NCI-H69 (cell line): ENCODE data around the gene STX1B.
"Not testable (repeated sequence)": the region's sequence is repeated elsewhere in the genome, so short reads cannot be mapped to it uniquely, and the experiment has no call there.

Source experiments
- DNase-seq: peaks from one replicate; lab custom pipeline; 2025; lab: John Stamatoyannopoulos, UW

Gene STX1B

GRCh38 chr16:30951750-30952149 lies 58.7 kb downstream of the STX1B start:
- DNase-seq: no peak

- DNase-seq: no peak
Observed at GRCh38 chr16:30951193-30951592, 59.2 kb downstream of the STX1B start.

GRCh38 chr16:30950516-30951065 lies 59.8 kb downstream of the STX1B start:
- no peak for DNase-seq

GRCh38 chr16:30949650-30950515 lies 60.6 kb downstream of the STX1B start:
- peak; percentile 53 for DNase-seq

- peak; percentile 72 for DNase-seq
Observed at GRCh38 chr16:30948667-30949649, 61.5 kb downstream of the STX1B start, which contains the start of gene ORAI3. TSS of gene ORAI3 (plus strand) at chr16:30949068. CDS start at chr16:30949290, 222 bp downstream.

- DNase-seq: peak; percentile 74
Observed at GRCh38 chr16:30947859-30948666, 62.4 kb downstream of the STX1B start.

- no peak for DNase-seq
Observed at GRCh38 chr16:30947541-30947858, 62.9 kb downstream of the STX1B start.

- DNase-seq: no peak
Observed at GRCh38 chr16:30946671-30947540, 63.5 kb downstream of the STX1B start.

- DNase-seq: no peak
Observed at GRCh38 chr16:30944352-30944751, 66.1 kb downstream of the STX1B start.

- no peak for DNase-seq
Observed at GRCh38 chr16:30942426-30942806, 68.0 kb downstream of the STX1B start.

GRCh38 chr16:30941600-30942425 lies 68.6 kb downstream of the STX1B start:
- peak; percentile 76 for DNase-seq

- not testable (repeated sequence) for DNase-seq
Observed at GRCh38 chr16:30939571-30939970, 70.9 kb downstream of the STX1B start.
